Measurements from ENCODE around the gene RXRA. TPM values are rescaled to one million over a fixed set of nuclear protein-coding genes. Genes with fewer than 3 reads are reported as not detected.

Gene RXRA
- total RNA-seq, 1 donor from 2014 or later = 20.5 TPM

DNA sequence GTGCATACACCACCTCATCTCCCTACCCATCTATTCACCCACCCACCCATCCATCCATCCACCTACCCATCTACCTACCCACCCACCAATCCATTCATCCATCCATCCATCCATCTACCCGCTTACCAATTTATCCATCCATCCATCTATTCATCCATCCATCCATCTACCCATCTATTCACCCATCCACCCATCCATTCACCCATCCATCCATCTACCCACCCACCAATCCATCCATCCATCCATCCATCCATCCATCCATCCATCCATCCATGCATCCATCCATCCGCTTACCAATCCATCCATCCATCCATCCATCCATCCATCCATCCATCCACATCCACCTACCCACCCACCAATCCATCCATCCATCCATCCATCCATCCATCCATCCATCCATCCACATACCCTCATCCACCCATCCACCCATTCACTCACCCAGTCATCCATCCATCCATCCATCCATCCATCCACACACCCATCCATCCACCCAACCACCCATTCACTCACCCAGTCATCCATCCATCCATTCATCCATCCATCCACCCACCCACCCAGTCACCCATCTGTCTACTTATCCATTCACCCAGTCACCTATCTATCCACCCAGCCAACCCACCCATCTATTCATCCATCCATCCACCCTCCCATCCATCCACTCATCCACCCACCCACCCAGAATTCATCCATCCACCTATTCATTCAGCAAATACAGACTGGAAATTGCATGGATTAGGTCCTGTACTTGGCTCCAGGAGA, 125.6 kb downstream of the RXRA start:
- Mint-ChIP-seq H3K36me3 (ENCODE audit: unreplicated experiment) (peaks cover 4% of the 10 kb centered on the region), H3K27ac (ENCODE audit: unreplicated experiment) (no peak overlapping the region), H3K4me1 (ENCODE audit: low read depth, unreplicated experiment) (peaks cover 11% of the 10 kb centered on the region), H3K4me3 (ENCODE audit: unreplicated experiment) (no peak overlapping the region), H3K9me3 (ENCODE audit: unreplicated experiment) (peaks cover 13% of the 10 kb centered on the region), H3K27me3 (ENCODE audit: unreplicated experiment) (peaks cover 3% of the 10 kb centered on the region)
- TF ChIP-seq, protein P1, sequence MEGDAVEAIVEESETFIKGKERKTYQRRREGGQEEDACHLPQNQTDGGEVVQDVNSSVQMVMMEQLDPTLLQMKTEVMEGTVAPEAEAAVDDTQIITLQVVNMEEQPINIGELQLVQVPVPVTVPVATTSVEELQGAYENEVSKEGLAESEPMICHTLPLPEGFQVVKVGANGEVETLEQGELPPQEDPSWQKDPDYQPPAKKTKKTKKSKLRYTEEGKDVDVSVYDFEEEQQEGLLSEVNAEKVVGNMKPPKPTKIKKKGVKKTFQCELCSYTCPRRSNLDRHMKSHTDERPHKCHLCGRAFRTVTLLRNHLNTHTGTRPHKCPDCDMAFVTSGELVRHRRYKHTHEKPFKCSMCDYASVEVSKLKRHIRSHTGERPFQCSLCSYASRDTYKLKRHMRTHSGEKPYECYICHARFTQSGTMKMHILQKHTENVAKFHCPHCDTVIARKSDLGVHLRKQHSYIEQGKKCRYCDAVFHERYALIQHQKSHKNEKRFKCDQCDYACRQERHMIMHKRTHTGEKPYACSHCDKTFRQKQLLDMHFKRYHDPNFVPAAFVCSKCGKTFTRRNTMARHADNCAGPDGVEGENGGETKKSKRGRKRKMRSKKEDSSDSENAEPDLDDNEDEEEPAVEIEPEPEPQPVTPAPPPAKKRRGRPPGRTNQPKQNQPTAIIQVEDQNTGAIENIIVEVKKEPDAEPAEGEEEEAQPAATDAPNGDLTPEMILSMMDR (IDR thresholded peaks at IDR 0.05; ENCODE audit: partially characterized antibody, unreplicated experiment) = no peak
- no peak for DNase-seq

GRCh38 chr9:134452728-134453127, 126.5 kb downstream of the RXRA start:
- Mint-ChIP-seq H3K4me3 (ENCODE audit: unreplicated experiment) (no peak overlapping the region), H3K36me3 (ENCODE audit: unreplicated experiment) (peaks cover 4% of the 10 kb centered on the region)

GRCh38 chr9:134453776-134454475, 127.7 kb downstream of the RXRA start:
- no peak overlapping the region for H3K4me3 Mint-ChIP-seq (ENCODE audit: unreplicated experiment)
- H3K36me3 Mint-ChIP-seq (ENCODE audit: unreplicated experiment) = peaks cover 4% of the 10 kb centered on the region
- no peak for DNase-seq
- peaks cover 11% of the 10 kb centered on the region for H3K4me1 Mint-ChIP-seq (ENCODE audit: low read depth, unreplicated experiment)
- no peak overlapping the region for H3K27ac Mint-ChIP-seq (ENCODE audit: unreplicated experiment)
- TF ChIP-seq, protein P1 (IDR thresholded peaks at IDR 0.05; ENCODE audit: partially characterized antibody, unreplicated experiment) = no peak
- peaks cover 8% of the 10 kb centered on the region for H3K9me3 Mint-ChIP-seq (ENCODE audit: unreplicated experiment)
- H3K27me3 Mint-ChIP-seq (ENCODE audit: unreplicated experiment) = peaks cover 3% of the 10 kb centered on the region

More at GRCh38 chr9:134452728-134453127, 126.5 kb downstream of the RXRA start:
- TF ChIP-seq, protein P1 (IDR thresholded peaks at IDR 0.05; ENCODE audit: partially characterized antibody, unreplicated experiment) = no peak
- H3K27ac Mint-ChIP-seq (ENCODE audit: unreplicated experiment) = no peak overlapping the region
- peaks cover 11% of the 10 kb centered on the region for H3K4me1 Mint-ChIP-seq (ENCODE audit: low read depth, unreplicated experiment)
- DNase-seq = no peak
- peaks cover 13% of the 10 kb centered on the region for H3K9me3 Mint-ChIP-seq (ENCODE audit: unreplicated experiment)
- peaks cover 3% of the 10 kb centered on the region for H3K27me3 Mint-ChIP-seq (ENCODE audit: unreplicated experiment)

GRCh38 chr9:134454476-134454857, 128.2 kb downstream of the RXRA start:
- H3K27me3 Mint-ChIP-seq (ENCODE audit: unreplicated experiment) = peaks cover 3% of the 10 kb centered on the region
- H3K27ac Mint-ChIP-seq (ENCODE audit: unreplicated experiment) = no peak overlapping the region
- TF ChIP-seq, protein P1 (IDR thresholded peaks at IDR 0.05; ENCODE audit: partially characterized antibody, unreplicated experiment) = no peak
- peaks cover 11% of the 10 kb centered on the region for H3K4me1 Mint-ChIP-seq (ENCODE audit: low read depth, unreplicated experiment)
- peaks cover 4% of the 10 kb centered on the region for H3K9me3 Mint-ChIP-seq (ENCODE audit: unreplicated experiment)
- no peaks in the 10 kb centered on the region for H3K36me3 Mint-ChIP-seq (ENCODE audit: unreplicated experiment)
- DNase-seq = no peak
- no peak overlapping the region for H3K4me3 Mint-ChIP-seq (ENCODE audit: unreplicated experiment)

DNA sequence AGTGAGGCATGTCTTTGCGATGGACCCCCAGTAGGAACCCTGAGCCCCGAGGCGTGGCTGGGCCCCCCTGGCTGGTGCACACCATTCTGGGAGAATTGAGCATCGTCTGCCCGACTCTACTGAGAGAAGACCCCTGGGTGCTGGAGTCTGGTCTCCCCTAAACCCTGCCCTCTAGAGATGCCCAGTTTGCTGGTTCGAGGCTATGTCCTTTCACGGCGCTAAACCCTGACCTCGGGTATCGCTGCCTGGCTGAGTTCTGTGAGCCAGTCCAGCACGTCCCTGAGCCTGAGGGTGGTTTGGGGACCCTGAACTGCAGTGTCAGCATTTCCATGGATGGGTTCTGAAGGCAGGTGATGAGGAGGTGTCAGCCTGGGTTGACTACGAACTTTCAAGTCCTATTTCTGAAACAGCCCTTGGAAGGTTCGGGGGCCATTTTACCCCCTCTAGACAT, 128.8 kb downstream of the RXRA start:
- no peak for DNase-seq
- no peak overlapping the region for H3K4me3 Mint-ChIP-seq (ENCODE audit: unreplicated experiment)
- no peak overlapping the region for H3K27ac Mint-ChIP-seq (ENCODE audit: unreplicated experiment)
- H3K27me3 Mint-ChIP-seq (ENCODE audit: unreplicated experiment) = peaks cover 6% of the 10 kb centered on the region
- H3K36me3 Mint-ChIP-seq (ENCODE audit: unreplicated experiment) = no peaks in the 10 kb centered on the region
- TF ChIP-seq, protein P1 (IDR thresholded peaks at IDR 0.05; ENCODE audit: partially characterized antibody, unreplicated experiment) = no peak
- H3K4me1 Mint-ChIP-seq (ENCODE audit: low read depth, unreplicated experiment) = peaks cover 8% of the 10 kb centered on the region
- H3K9me3 Mint-ChIP-seq (ENCODE audit: unreplicated experiment) = peaks cover 4% of the 10 kb centered on the region

Data from glutamatergic neuron (in vitro differentiated cells).